Neural crest cell (in vitro differentiated cells): ENCODE measurements around the gene ATP5MK. TPM values are rescaled to one million over a fixed set of nuclear protein-coding genes. Genes with fewer than 3 reads are reported as not detected.
"Not testable (repeated sequence)": the region's sequence is repeated elsewhere in the genome, so short reads cannot be mapped to it uniquely, and the experiment has no call there.

Experiments
- DNase-seq: peaks from one replicate; pipeline ENCODE4 v3.0.0; 2021; ENCODE audit warnings: low read depth, mixed read lengths, low spot score
- H3K27ac Mint-ChIP-seq: one replicate; pipeline ENCODE4 v1.8.0; 2021; ENCODE audit warnings: mild to moderate bottlenecking, mixed read lengths; ENCODE audit not compliant: unreplicated experiment
- H3K27me3 Mint-ChIP-seq: 2 replicates; pipeline ENCODE4 v1.8.0; 2021; ENCODE audit warnings: low read depth, mild to moderate bottlenecking, mixed read lengths
- H3K36me3 Mint-ChIP-seq: 2 replicates; pipeline ENCODE4 v1.8.0; 2021; ENCODE audit warnings: low read depth, mild to moderate bottlenecking, mixed read lengths
- H3K4me1 Mint-ChIP-seq: 2 replicates; pipeline ENCODE4 v1.8.0; 2021; ENCODE audit warnings: mixed read lengths
- H3K4me3 Mint-ChIP-seq: one replicate; pipeline ENCODE4 v1.8.0; 2021; ENCODE audit warnings: mild to moderate bottlenecking, mixed read lengths
- H3K9me3 Mint-ChIP-seq: 2 replicates; pipeline ENCODE4 v1.8.0; 2021; ENCODE audit warnings: mixed read lengths
- total RNA-seq: library from RNA; stranded (reverse); gene quantifications from 2 replicates; pipeline ENCODE4 v1.2.1, GENCODE V29; 2021
- TF ChIP-seq, protein P1 (sequence below): fragments of 200-600 bp; sonication (generic); conservative IDR thresholded peaks from 2 replicates; pipeline ENCODE4 v1.5.0; 2021; ENCODE audit warnings: antibody characterized with exemption, mild to moderate bottlenecking

Gene ATP5MK
- total RNA-seq, 1 donor from 2014 or later, result 263 TPM

- Mint-ChIP-seq H3K27me3 (no peaks in the 10 kb centered on the region), H3K27ac (no peak overlapping the region), H3K9me3 (no peaks in the 10 kb centered on the region), H3K4me1 (no peaks in the 10 kb centered on the region), H3K4me3 (no peak overlapping the region), H3K36me3 (peaks cover 15% of the 10 kb centered on the region)
- TF ChIP-seq, protein P1, sequence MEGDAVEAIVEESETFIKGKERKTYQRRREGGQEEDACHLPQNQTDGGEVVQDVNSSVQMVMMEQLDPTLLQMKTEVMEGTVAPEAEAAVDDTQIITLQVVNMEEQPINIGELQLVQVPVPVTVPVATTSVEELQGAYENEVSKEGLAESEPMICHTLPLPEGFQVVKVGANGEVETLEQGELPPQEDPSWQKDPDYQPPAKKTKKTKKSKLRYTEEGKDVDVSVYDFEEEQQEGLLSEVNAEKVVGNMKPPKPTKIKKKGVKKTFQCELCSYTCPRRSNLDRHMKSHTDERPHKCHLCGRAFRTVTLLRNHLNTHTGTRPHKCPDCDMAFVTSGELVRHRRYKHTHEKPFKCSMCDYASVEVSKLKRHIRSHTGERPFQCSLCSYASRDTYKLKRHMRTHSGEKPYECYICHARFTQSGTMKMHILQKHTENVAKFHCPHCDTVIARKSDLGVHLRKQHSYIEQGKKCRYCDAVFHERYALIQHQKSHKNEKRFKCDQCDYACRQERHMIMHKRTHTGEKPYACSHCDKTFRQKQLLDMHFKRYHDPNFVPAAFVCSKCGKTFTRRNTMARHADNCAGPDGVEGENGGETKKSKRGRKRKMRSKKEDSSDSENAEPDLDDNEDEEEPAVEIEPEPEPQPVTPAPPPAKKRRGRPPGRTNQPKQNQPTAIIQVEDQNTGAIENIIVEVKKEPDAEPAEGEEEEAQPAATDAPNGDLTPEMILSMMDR, result no peak
- no peak for DNase-seq
Observed at GRCh38 chr10:103417601-103418000, 21.3 kb upstream of the ATP5MK start.

- not testable (repeated sequence) for H3K27ac Mint-ChIP-seq
Observed at GRCh38 chr10:103417148-103417469, 20.8 kb upstream of the ATP5MK start.

DNA sequence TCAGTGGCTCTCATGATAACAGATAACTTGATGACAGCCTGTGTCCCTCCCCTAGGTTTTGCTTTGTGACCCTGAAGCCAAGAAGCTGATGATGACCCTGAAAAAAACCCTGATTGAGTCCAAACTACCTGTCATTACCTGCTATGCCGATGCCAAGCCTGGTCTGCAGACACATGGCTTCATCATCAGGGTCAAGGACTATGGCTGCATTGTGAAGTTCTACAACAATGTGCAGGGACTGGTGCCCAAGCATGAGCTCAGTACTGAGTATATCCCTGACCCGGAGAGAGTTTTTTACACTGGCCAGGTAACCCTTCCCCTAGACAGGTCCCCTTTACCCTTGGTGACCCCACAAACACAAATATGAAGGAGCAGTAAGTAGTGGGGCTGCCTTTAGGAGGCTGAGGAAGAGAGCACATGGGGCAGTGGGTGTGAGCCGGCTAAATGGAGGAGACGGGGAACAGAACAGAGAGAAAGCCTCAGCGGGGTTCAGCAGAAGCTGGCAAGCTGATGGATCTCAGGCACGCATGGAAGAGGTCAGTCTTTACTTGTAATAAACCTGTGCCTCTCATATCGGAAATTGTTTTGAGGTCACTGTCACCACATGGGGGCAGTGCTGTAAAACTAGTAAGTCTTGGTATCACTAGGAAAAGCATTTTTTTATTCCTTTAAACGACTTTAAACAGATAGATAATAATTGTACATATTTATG is 20.3 kb upstream of the ATP5MK start:
- peak; percentile 40 for DNase-seq
- no peak overlapping the region for H3K27ac Mint-ChIP-seq
- peaks cover 15% of the 10 kb centered on the region for H3K36me3 Mint-ChIP-seq
- H3K27me3 Mint-ChIP-seq, result no peaks in the 10 kb centered on the region
- no peaks in the 10 kb centered on the region for H3K4me1 Mint-ChIP-seq
- H3K4me3 Mint-ChIP-seq, result no peak overlapping the region
- TF ChIP-seq, protein P1, result peak; percentile 79
- no peaks in the 10 kb centered on the region for H3K9me3 Mint-ChIP-seq

More at GRCh38 chr10:103417148-103417469, 20.8 kb upstream of the ATP5MK start:
- H3K27me3 Mint-ChIP-seq, DNase-seq, H3K4me3 Mint-ChIP-seq, H3K4me1 Mint-ChIP-seq, H3K9me3 Mint-ChIP-seq: not testable (repeated sequence)
- H3K36me3 Mint-ChIP-seq, result peaks cover 15% of the 10 kb centered on the region
- TF ChIP-seq, protein P1, result peak; percentile 0

GRCh38 chr10:103415581-103415980 is 19.3 kb upstream of the ATP5MK start:
- TF ChIP-seq, protein P1, result no peak
- Mint-ChIP-seq H3K4me1 (no peaks in the 10 kb centered on the region), H3K4me3 (no peak overlapping the region), H3K27ac (no peak overlapping the region), H3K36me3 (peaks cover 15% of the 10 kb centered on the region), H3K9me3 (no peaks in the 10 kb centered on the region), H3K27me3 (no peaks in the 10 kb centered on the region)
- DNase-seq, result no peak

DNA sequence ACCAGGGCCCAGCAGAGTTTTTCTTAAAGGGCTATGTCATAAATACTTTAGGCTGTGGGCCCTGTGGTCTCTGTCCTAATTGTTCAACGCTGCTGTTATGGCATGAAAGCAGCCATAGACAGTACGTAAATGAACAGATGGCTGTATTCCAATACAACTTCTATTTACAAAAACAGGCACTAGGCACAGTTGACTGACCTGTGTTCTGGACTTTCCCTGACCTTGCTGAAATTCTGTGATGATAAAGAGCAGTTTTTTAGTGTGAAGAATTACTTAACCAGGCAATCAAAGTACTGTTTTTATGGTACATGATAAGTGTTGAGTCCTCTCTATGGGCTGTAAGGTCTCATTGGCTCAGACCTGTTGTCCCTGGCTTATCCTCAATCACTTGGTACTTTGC is 17.3 kb upstream of the ATP5MK start:
- DNase-seq, result no peak
- Mint-ChIP-seq H3K4me1 (no peaks in the 10 kb centered on the region), H3K36me3 (peaks cover 18% of the 10 kb centered on the region), H3K9me3 (no peaks in the 10 kb centered on the region), H3K27ac (no peak overlapping the region), H3K27me3 (no peaks in the 10 kb centered on the region), H3K4me3 (no peak overlapping the region)
- TF ChIP-seq, protein P1, result no peak
